ENCODE data around the gene SLC6A7.

DNA sequence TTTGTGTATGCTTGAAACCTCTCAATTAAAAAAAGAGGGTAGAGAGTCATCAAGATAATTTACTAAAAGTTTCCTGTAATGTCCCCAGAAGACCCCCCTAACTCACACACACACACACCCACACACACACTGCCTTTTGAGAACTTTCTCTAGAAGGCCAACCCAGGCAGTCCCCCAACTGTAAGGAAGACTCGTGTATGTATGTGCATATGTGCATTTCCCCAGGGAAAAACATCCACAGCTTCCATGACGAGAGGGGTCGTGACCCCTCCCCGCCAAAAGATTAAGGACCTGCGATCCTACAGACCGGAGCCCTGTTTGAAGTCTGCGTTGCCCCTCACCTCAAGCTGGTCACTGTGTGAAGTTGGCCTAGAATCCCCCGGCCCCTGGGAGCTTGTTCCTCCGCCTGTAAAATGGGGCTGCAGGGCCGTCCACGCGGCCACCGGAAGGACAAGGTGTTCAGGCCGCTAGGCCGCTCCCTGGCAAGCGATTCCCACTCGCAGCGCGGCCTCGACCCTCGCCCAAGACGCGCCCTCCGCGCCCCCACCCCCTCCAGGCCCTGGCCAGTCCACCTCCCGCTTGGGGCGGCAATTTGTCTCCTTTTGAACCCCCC is 23.7 kb upstream of the SLC6A7 start:
- TF ChIP-seq, protein P1, sequence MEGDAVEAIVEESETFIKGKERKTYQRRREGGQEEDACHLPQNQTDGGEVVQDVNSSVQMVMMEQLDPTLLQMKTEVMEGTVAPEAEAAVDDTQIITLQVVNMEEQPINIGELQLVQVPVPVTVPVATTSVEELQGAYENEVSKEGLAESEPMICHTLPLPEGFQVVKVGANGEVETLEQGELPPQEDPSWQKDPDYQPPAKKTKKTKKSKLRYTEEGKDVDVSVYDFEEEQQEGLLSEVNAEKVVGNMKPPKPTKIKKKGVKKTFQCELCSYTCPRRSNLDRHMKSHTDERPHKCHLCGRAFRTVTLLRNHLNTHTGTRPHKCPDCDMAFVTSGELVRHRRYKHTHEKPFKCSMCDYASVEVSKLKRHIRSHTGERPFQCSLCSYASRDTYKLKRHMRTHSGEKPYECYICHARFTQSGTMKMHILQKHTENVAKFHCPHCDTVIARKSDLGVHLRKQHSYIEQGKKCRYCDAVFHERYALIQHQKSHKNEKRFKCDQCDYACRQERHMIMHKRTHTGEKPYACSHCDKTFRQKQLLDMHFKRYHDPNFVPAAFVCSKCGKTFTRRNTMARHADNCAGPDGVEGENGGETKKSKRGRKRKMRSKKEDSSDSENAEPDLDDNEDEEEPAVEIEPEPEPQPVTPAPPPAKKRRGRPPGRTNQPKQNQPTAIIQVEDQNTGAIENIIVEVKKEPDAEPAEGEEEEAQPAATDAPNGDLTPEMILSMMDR (IDR thresholded peaks at IDR 0.05 in 4 of 5, conservative IDR thresholded peaks at IDR 0.05 in 1 of 5) = no peak
- no peak for TF ChIP-seq POLR2A (IDR thresholded peaks at IDR 0.05)

All from gastrocnemius medialis (tissue), 4 donors.